Endodermal cell (in vitro differentiated cells): Measurements from ENCODE around the gene CD300LG. TPM values are rescaled to one million over a fixed set of nuclear protein-coding genes. Genes with fewer than 3 reads are reported as not detected.
A peak's percentile ranks its signal among the peaks of the same experiment; 100 is the strongest.

Source experiments
- DNase-seq: peaks from one replicate; pipeline ENCODE4 v3.0.0-alpha.2; 2017
- H3K27ac ChIP-seq: 2 replicates; pipeline ENCODE4 v1.5.1; 2013; ENCODE audit warnings: mild to moderate bottlenecking, low read depth, low read length, moderate library complexity
- H3K27me3 ChIP-seq: 2 replicates; pipeline ENCODE4 v1.6.1; 2013; ENCODE audit warnings: mild to moderate bottlenecking, low read length, moderate library complexity; ENCODE audit not compliant: insufficient read depth, control insufficient read depth, poor library complexity, severe bottlenecking
- H3K36me3 ChIP-seq: 2 replicates; pipeline ENCODE4 v1.7.0; 2013; ENCODE audit warnings: mild to moderate bottlenecking, low read length, moderate library complexity; ENCODE audit not compliant: control insufficient read depth, insufficient read depth
- H3K4me1 ChIP-seq: one replicate; pipeline ENCODE4 v1.7.0; 2013; ENCODE audit warnings: low read length; ENCODE audit not compliant: control insufficient read depth, insufficient read depth
- H3K4me3 ChIP-seq: 2 replicates; pipeline ENCODE4 v1.5.1; 2013; ENCODE audit warnings: mild to moderate bottlenecking, low read length, moderate library complexity
- H3K9ac ChIP-seq: 2 replicates; pipeline ENCODE4 v1.6.1; 2013; ENCODE audit warnings: mild to moderate bottlenecking, low read length, moderate library complexity; ENCODE audit not compliant: poor library complexity, severe bottlenecking; ENCODE audit errors: extremely low read depth
- H3K9me3 ChIP-seq: 2 replicates; pipeline ENCODE4 v1.6.1; 2013; ENCODE audit warnings: mild to moderate bottlenecking, low read length, moderate library complexity; ENCODE audit not compliant: control insufficient read depth
- H3K27ac Mint-ChIP-seq: 2 replicates; pipeline ENCODE4 v1.8.0; 2020; ENCODE audit warnings: mixed read lengths
- H3K27me3 Mint-ChIP-seq: 2 replicates; pipeline ENCODE4 v1.8.0; 2021; ENCODE audit warnings: mild to moderate bottlenecking, mixed read lengths; ENCODE audit not compliant: insufficient read depth
- H3K36me3 Mint-ChIP-seq: 2 replicates; pipeline ENCODE4 v1.8.0; 2020; ENCODE audit warnings: low read depth, mixed read lengths
- H3K4me1 Mint-ChIP-seq: 2 replicates; pipeline ENCODE4 v1.8.0; 2020; ENCODE audit warnings: mixed read lengths
- H3K4me3 Mint-ChIP-seq: 2 replicates; pipeline ENCODE4 v1.8.0; 2020; ENCODE audit warnings: mild to moderate bottlenecking, moderate library complexity, mixed read lengths
- H3K9me3 Mint-ChIP-seq: 2 replicates; pipeline ENCODE4 v1.8.0; 2020; ENCODE audit warnings: mild to moderate bottlenecking, mixed read lengths
- CTCF ChIP-seq: fragments of 200-600 bp; sonication (generic); conservative IDR thresholded peaks from 2 replicates; pipeline ENCODE4 v1.5.0; 2021; ENCODE audit warnings: antibody characterized with exemption, mild to moderate bottlenecking
- WGBS, 2 experiments: methylation state at CpG; one replicate each; pipeline versions ENCODE4 v1.1.5 to v1.1.7; 2013; ENCODE audit warnings: missing lambda C conversion rate in 2 of 2, mixed read lengths in 1 of 2; ENCODE audit not compliant: insufficient coverage in 1 of 2, insufficient read length in 1 of 2; 5-methylcytosine and 5-hydroxymethylcytosine counted together
- total RNA-seq, 2 donors: library from RNA; stranded (reverse); fragmentation: NEBNext Ultra II Directional in 1 of 2; extraction: Animal tissue kit (Norgen Biotek cat#: 25700) in 1 of 2; gene quantifications; 2 replicates in 1 of 2; 3 replicates in 1 of 2; pipeline ENCODE4 v1.2.1, GENCODE V29; 2021

CD300LG gene
- total RNA-seq, 2 donors from 2014 or later = not detected

- H3K36me3 ChIP-seq = no peaks in the 10 kb centered on the region
- 83 to 85% methylated on average over 6 to 12 of the region's 12 CpGs for WGBS, 2 experiments
- no peak overlapping the region for H3K27ac Mint-ChIP-seq
- no peak overlapping the region for H3K4me3 Mint-ChIP-seq
- no peaks in the 10 kb centered on the region for H3K9me3 ChIP-seq
- H3K4me3 ChIP-seq = no peak overlapping the region
- H3K4me1 Mint-ChIP-seq = peaks cover 4% of the 10 kb centered on the region
- TF ChIP-seq CTCF = no peak
- no peaks in the 10 kb centered on the region for H3K4me1 ChIP-seq
- no peak overlapping the region for H3K9ac ChIP-seq
- peaks cover 5% of the 10 kb centered on the region for H3K9me3 Mint-ChIP-seq
- no peaks in the 10 kb centered on the region for H3K27me3 ChIP-seq
- H3K27me3 Mint-ChIP-seq = peaks cover 2% of the 10 kb centered on the region
- DNase-seq = no peak
- H3K27ac ChIP-seq = no peak overlapping the region
- no peaks in the 10 kb centered on the region for H3K36me3 Mint-ChIP-seq
These were observed 11.1 kb downstream of the CD300LG start for GRCh38 chr17:43857957-43858600.

GRCh38 chr17:43860077-43860725, 13.2 kb downstream of the CD300LG start:
- no peak for TF ChIP-seq CTCF
- Histone ChIP-seq H3K4me1 (no peaks in the 10 kb centered on the region), H3K4me3 (no peak overlapping the region), H3K9me3 (no peaks in the 10 kb centered on the region), H3K9ac (no peak overlapping the region), H3K36me3 (no peaks in the 10 kb centered on the region), H3K27ac (no peak overlapping the region), H3K27me3 (no peaks in the 10 kb centered on the region)
- peaks cover 5% of the 10 kb centered on the region for H3K9me3 Mint-ChIP-seq
- H3K27ac Mint-ChIP-seq = no peak overlapping the region
- DNase-seq = no peak
- 92 to 95% methylated on average over 6 to 12 of the region's 12 CpGs for WGBS, 2 experiments
- peaks cover under 1% of the 10 kb centered on the region for H3K4me1 Mint-ChIP-seq
- no peaks in the 10 kb centered on the region for H3K27me3 Mint-ChIP-seq
- H3K36me3 Mint-ChIP-seq = no peaks in the 10 kb centered on the region
- H3K4me3 Mint-ChIP-seq = no peak overlapping the region

GRCh38 chr17:43860927-43861622, 14.1 kb downstream of the CD300LG start:
- WGBS, 2 experiments = 92 to 100% methylated on average over 2 to 9 of the region's 9 CpGs
- Mint-ChIP-seq H3K9me3 (peaks cover 5% of the 10 kb centered on the region), H3K4me1 (no peaks in the 10 kb centered on the region), H3K27ac (no peak overlapping the region), H3K27me3 (no peaks in the 10 kb centered on the region), H3K4me3 (no peak overlapping the region), H3K36me3 (no peaks in the 10 kb centered on the region)
- no peak for DNase-seq
- H3K4me3 ChIP-seq = no peak overlapping the region
- no peak for TF ChIP-seq CTCF
- no peak overlapping the region for H3K9ac ChIP-seq
- H3K4me1 ChIP-seq = no peaks in the 10 kb centered on the region
- no peaks in the 10 kb centered on the region for H3K36me3 ChIP-seq
- H3K27me3 ChIP-seq = no peaks in the 10 kb centered on the region
- H3K9me3 ChIP-seq = no peaks in the 10 kb centered on the region
- H3K27ac ChIP-seq = peak overlapping the region; percentile 10
